ENCODE measurements around the gene MSMB.
"Not testable (repeated sequence)": the region's sequence is repeated elsewhere in the genome, so short reads cannot be mapped to it uniquely, and the experiment has no call there.

Gene MSMB

DNA sequence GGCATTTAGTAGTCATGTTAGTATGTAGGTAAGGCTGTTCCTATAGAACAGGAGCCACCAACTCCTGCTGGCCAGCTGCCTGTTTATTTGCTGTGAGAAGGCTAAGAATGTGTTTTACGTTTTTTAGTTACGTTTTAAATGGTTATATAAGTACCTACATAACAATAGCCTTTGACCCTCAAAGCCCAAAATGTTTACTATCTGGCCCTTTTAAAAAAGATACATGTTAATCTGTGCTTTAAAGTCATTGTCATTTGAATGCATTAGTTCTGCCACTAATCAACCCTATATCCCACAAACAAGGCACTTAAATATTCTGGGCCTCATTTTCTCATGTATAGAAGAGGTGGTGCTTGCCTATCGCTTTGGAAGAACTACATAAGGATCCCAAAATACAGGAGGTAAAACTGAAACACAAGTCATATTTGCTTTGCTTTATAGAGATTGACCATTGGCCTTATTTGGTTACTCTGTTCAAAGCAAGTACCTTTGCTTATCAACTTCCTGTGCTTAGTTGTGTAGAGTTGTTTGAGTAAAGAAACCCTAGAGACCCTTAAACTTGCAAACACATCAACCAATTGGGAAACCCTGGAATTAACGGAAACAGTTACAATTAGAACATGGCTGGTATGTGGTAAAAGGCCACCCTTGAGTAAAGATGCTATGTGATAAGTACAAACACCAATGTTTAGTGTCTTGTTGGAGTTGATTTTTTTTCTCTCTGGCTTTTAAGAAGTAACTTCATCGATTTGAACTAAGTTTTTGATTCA is 47.9 kb downstream of the MSMB start:
- H3K27ac ChIP-seq, result no peak overlapping the region
- TF ChIP-seq, protein P1, sequence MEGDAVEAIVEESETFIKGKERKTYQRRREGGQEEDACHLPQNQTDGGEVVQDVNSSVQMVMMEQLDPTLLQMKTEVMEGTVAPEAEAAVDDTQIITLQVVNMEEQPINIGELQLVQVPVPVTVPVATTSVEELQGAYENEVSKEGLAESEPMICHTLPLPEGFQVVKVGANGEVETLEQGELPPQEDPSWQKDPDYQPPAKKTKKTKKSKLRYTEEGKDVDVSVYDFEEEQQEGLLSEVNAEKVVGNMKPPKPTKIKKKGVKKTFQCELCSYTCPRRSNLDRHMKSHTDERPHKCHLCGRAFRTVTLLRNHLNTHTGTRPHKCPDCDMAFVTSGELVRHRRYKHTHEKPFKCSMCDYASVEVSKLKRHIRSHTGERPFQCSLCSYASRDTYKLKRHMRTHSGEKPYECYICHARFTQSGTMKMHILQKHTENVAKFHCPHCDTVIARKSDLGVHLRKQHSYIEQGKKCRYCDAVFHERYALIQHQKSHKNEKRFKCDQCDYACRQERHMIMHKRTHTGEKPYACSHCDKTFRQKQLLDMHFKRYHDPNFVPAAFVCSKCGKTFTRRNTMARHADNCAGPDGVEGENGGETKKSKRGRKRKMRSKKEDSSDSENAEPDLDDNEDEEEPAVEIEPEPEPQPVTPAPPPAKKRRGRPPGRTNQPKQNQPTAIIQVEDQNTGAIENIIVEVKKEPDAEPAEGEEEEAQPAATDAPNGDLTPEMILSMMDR (conservative IDR thresholded peaks at IDR 0.05; ENCODE audit: low read depth, low read length), result no peak
- no peak overlapping the region for H3K4me2 ChIP-seq
- H3K4me3 ChIP-seq (IDR thresholded peaks at IDR 0.05; ENCODE audit: insufficient read depth, low read depth, low read length), result no peak overlapping the region
- H3K27me3 ChIP-seq (ENCODE audit: insufficient read depth, low read depth), result no peaks in the 10 kb centered on the region
- H3K79me2 ChIP-seq (ENCODE audit: insufficient read depth, low read depth), result no peaks in the 10 kb centered on the region
- H3K4me1 ChIP-seq (ENCODE audit: low read depth, poor library complexity, severe bottlenecking), result no peaks in the 10 kb centered on the region
- peaks cover 4% of the 10 kb centered on the region; the same call in 1 of the 2 replicates for H3K36me3 ChIP-seq (ENCODE audit: insufficient read depth)
- no peaks in the 10 kb centered on the region for H4K20me1 ChIP-seq (ENCODE audit: insufficient read depth)
- no peak overlapping the region for H3K9ac ChIP-seq
- no peak overlapping the region for H2AFZ ChIP-seq (ENCODE audit: low read depth)

DNA sequence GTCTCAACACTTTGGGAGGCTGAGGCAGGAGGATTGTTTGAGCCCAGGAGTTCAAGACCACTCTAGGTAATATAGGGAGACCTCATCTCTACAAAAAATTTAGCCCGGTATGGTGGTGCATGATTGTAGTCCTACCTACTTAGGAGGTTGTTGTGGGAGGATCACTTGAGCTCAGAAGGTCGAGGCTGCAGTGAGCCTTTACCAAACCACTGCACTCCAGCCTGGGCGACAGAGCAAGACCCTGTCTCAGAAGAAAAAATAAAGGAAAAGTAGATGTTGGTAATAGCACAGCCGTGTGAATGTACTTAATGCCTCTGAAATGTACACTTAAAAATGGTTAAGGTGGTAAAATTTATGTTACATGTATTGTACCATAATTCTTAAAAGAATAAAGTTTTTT is 48.5 kb downstream of the MSMB start:
- H3K4me3 ChIP-seq (IDR thresholded peaks at IDR 0.05; ENCODE audit: insufficient read depth, low read depth, low read length), result no peak overlapping the region
- TF ChIP-seq, protein P1 (conservative IDR thresholded peaks at IDR 0.05; ENCODE audit: low read depth, low read length), result no peak
- H3K9ac ChIP-seq, result no peak overlapping the region
- H3K36me3 ChIP-seq (ENCODE audit: insufficient read depth), result no peaks in the 10 kb centered on the region
- no peaks in the 10 kb centered on the region for H3K27me3 ChIP-seq (ENCODE audit: insufficient read depth, low read depth)
- no peak overlapping the region for H3K4me2 ChIP-seq
- H2AFZ ChIP-seq (ENCODE audit: low read depth), result no peak overlapping the region
- no peaks in the 10 kb centered on the region for H3K4me1 ChIP-seq (ENCODE audit: low read depth, poor library complexity, severe bottlenecking)
- H3K27ac ChIP-seq, result no peak overlapping the region
- no peaks in the 10 kb centered on the region for H4K20me1 ChIP-seq (ENCODE audit: insufficient read depth)
- no peaks in the 10 kb centered on the region for H3K79me2 ChIP-seq (ENCODE audit: insufficient read depth, low read depth)

DNA sequence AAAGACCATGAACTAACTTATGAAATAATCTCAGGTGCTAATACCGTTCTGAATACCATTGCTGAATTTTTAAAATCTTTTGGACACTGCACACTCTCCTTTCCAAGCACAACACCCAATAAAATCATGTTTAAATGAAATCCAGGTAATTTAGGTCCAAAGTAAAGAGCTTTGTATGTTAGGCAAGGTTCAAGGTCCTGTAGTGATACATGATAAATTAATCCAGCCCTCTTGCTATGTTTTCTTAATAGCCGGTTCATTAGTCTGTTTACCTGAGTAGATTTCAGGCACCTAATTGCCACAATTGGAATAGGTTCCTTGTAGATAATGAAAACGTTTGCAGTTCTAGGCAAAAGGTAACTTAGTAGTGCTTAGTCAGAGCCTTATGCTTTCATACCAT is 60.5 kb downstream of the MSMB start:
- H4K20me1 ChIP-seq (ENCODE audit: insufficient read depth); H3K27ac ChIP-seq; H3K4me2 ChIP-seq; H3K79me2 ChIP-seq (ENCODE audit: insufficient read depth, low read depth); H3K27me3 ChIP-seq (ENCODE audit: insufficient read depth, low read depth); H2AFZ ChIP-seq (ENCODE audit: low read depth); H3K36me3 ChIP-seq (ENCODE audit: insufficient read depth); H3K4me1 ChIP-seq (ENCODE audit: low read depth, poor library complexity, severe bottlenecking); H3K4me3 ChIP-seq (IDR thresholded peaks at IDR 0.05; ENCODE audit: insufficient read depth, low read depth, low read length); H3K9ac ChIP-seq: not testable (repeated sequence)

DNA sequence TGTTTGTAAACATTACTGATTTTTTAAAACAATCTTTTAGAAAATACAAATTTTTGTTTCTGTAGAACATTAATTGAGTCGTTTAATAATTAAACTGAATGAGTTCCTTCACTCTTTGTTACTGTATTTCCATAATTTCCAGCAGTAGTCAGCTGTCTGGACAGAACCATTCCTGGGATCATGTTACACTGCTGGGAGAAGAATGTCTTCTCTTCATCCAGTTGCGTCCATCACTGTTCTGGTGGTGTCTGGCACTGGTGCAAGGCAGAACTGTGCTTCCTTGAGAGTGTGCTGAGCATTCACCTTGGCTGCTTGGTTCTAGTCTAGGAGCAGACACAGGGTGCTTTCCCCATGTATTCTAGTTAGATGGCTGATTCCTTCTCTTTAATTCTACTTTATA is 61.6 kb downstream of the MSMB start:
- H3K27ac ChIP-seq; H3K9ac ChIP-seq; H3K4me2 ChIP-seq; H2AFZ ChIP-seq (ENCODE audit: low read depth); H4K20me1 ChIP-seq (ENCODE audit: insufficient read depth); H3K27me3 ChIP-seq (ENCODE audit: insufficient read depth, low read depth); H3K4me1 ChIP-seq (ENCODE audit: low read depth, poor library complexity, severe bottlenecking); H3K36me3 ChIP-seq (ENCODE audit: insufficient read depth); H3K4me3 ChIP-seq (IDR thresholded peaks at IDR 0.05; ENCODE audit: insufficient read depth, low read depth, low read length): not testable (repeated sequence)
- H3K79me2 ChIP-seq (ENCODE audit: insufficient read depth, low read depth), result peaks cover 16% of the 10 kb centered on the region; the same call in 1 of the 2 replicates

DNA sequence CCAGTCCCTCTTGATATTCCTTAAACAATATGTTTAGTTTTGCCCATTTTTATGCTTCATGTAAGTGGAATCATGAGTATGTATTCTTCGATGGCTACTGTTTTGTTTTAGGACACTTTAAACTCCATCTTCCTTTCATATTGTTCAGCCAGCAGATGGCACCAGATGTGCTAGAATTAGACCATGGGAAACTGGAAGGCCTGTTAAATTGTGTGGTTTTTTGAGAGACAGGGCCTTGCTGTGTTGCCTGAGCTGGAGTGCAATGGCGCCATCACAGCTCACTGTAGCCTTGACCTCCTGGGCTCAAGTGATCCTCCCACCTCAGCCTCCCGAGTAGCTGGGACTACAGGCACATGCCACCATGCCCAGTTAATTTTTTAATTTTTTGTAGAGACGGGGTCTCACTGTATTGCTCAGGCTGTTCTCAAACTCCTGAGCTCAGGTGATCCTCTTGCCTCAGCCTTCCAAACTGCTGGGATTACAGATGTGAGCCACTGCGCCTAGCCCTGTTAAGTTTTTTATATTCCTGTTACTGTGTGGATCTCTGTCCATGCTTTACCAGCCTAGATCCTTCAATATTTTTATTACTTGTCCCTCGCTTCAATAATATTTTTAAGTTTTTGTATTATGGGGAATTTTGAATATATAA is 62.4 kb downstream of the MSMB start:
- not testable (repeated sequence) for H3K36me3 ChIP-seq (ENCODE audit: insufficient read depth); H3K4me1 ChIP-seq (ENCODE audit: low read depth, poor library complexity, severe bottlenecking); H3K4me2 ChIP-seq; H3K27ac ChIP-seq; H3K9ac ChIP-seq; H2AFZ ChIP-seq (ENCODE audit: low read depth); H3K4me3 ChIP-seq (IDR thresholded peaks at IDR 0.05; ENCODE audit: insufficient read depth, low read depth, low read length); H4K20me1 ChIP-seq (ENCODE audit: insufficient read depth); H3K27me3 ChIP-seq (ENCODE audit: insufficient read depth, low read depth)
- TF ChIP-seq, protein P1 (conservative IDR thresholded peaks at IDR 0.05; ENCODE audit: low read depth, low read length), result peak; percentile 28; the same call in 1 of the 2 replicates
- H3K79me2 ChIP-seq (ENCODE audit: insufficient read depth, low read depth), result peaks cover 20% of the 10 kb centered on the region; the same call in 1 of the 2 replicates

Data from KMS-11 (cell line).